Measurements from ENCODE around the gene ZBTB7C.

DNA sequence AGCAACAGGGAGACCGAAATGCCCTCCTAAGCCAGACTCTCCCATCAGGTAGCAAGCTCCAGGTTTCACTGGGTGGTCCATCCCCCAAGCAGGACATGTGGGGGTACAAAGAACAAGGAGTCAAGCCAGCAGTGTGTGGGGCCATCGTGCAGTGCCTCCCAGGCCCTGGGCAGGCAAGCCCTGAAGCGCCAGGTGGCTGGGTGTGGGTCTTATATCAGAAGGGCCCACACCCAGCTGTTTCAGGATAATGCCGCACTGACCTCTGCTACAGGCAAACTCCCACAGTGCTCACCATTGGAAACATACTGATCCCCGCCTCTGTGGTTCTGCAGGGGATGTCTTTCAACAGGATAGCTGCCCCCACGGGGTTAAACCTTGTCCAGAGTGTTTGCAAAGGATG, 304.5 kb downstream of the ZBTB7C start:
- TF ChIP-seq POLR2AphosphoS5 (IDR thresholded peaks at IDR 0.05; ENCODE audit: low read depth, low read length) (no peak), POLR2A (IDR thresholded peaks at IDR 0.05; ENCODE audit: low read depth, low read length) (no peak)

Data from GM12891 (cell line).